Measurements from ENCODE around the gene LYPD6B. TPM values are rescaled to one million over a fixed set of nuclear protein-coding genes. Genes with fewer than 3 reads are reported as not detected.

LYPD6B gene
- total and polyA plus RNA-seq, 2 donors (not counting 1 experiment from before 2014, with no cell fraction given), result 1.5 to 2.7 TPM

- no peak overlapping the region for H3K27ac Mint-ChIP-seq
- ATAC-seq (ENCODE audit: low read depth), result no peak
- Histone ChIP-seq H3K79me2 (ENCODE audit: control insufficient read depth, insufficient read depth, low read length) (no peaks in the 10 kb centered on the region), H3K4me3 (ENCODE audit: control extremely low read depth in 1 of 5, extremely low read depth in 1 of 5, insufficient read depth in 1 of 5, low read depth in 2 of 5, low read length in 4 of 5) (no peak overlapping the region), H2AFZ (ENCODE audit: insufficient read depth, low read depth, low read length, poor library complexity, severe bottlenecking) (no peak overlapping the region), H3K9ac (ENCODE audit: low read length) (no peak overlapping the region), H4K20me1 (ENCODE audit: control insufficient read depth, insufficient read depth, low read length, poor library complexity, severe bottlenecking) (no peaks in the 10 kb centered on the region), H3K36me3 (replicated peaks in 1 of 2; ENCODE audit: control extremely low read depth in 1 of 2, control insufficient read depth in 1 of 2, extremely low read depth in 1 of 2, insufficient read depth in 2 of 2, low read length in 1 of 2) (no peaks in the 10 kb centered on the region), H3K4me2 (replicated peaks; ENCODE audit: low read depth, low read length, poor library complexity, severe bottlenecking) (no peak overlapping the region), H3K4me1 (ENCODE audit: control insufficient read depth in 2 of 2, insufficient read depth in 2 of 2, low read length in 2 of 2) (peaks cover 0 to 9% of the 10 kb centered on the region in 2 donors), H3K9me3 (ENCODE audit: control extremely low read depth in 1 of 3, control insufficient read depth in 2 of 3, insufficient read depth in 1 of 3, low read length in 2 of 3) (no peaks in the 10 kb centered on the region), H3K27ac (ENCODE audit: low read length in 2 of 2) (no peak overlapping the region), H3K27me3 (replicated peaks in 1 of 4; ENCODE audit: control extremely low read depth in 1 of 4, control insufficient read depth in 3 of 4, insufficient read depth in 4 of 4, low read length in 3 of 4) (no peaks in the 10 kb centered on the region)
- no peaks in the 10 kb centered on the region for H3K9me3 Mint-ChIP-seq (ENCODE audit: insufficient read depth)
- intact Hi-C loops (cut with micrococcal nuclease), result loop anchor here (10.0 kb wide), 2 partner anchors 155 to 1005 kb away; partner anchors contain the start of genes KIF5C, MBD5 and ORC4
- DNase-seq, result no peak
- TF ChIP-seq EZH2 (IDR thresholded peaks at IDR 0.05; ENCODE audit: borderline replicate concordance, insufficient read depth, low read depth, low read length, poor library complexity, severe bottlenecking) (no peak), CTCF (IDR thresholded peaks at IDR 0.05) (no peak)
- H3K4me3 Mint-ChIP-seq, result no peak overlapping the region
- H3K27me3 Mint-ChIP-seq, result peaks cover 4% of the 10 kb centered on the region
- POLR2A ChIA-PET, result no interaction called here
- CTCF ChIA-PET, result interaction anchor here (3.0 kb wide), 1 partner anchor 12 kb away, joined by 29 read pairs; no protein-coding TSS in a partner anchor
- H3K4me1 Mint-ChIP-seq, result peaks cover 16% of the 10 kb centered on the region
- 96% methylated on average over 6 of the region's 11 CpGs for WGBS (ENCODE audit: insufficient coverage)
Measured at GRCh38 chr2:149029307-149029965, 9.1 kb upstream of the LYPD6B start.

- no peaks in the 10 kb centered on the region for H3K79me2 ChIP-seq (ENCODE audit: control insufficient read depth, insufficient read depth, low read length)
- WGBS (ENCODE audit: insufficient coverage), result no CpG with 5 or more reads among the region's 4 CpGs
- POLR2A ChIA-PET, result no interaction called here
- DNase-seq (no peak), ATAC-seq (ENCODE audit: low read depth) (no peak)
- Mint-ChIP-seq H3K27ac (no peak overlapping the region), H3K27me3 (peaks cover 4% of the 10 kb centered on the region), H3K4me1 (peaks cover 18% of the 10 kb centered on the region), H3K9me3 (ENCODE audit: insufficient read depth) (no peaks in the 10 kb centered on the region), H3K4me3 (no peak overlapping the region)
- TF ChIP-seq EZH2 (IDR thresholded peaks at IDR 0.05; ENCODE audit: borderline replicate concordance, insufficient read depth, low read depth, low read length, poor library complexity, severe bottlenecking) (no peak), CTCF (IDR thresholded peaks at IDR 0.05) (no peak)
- no peaks in the 10 kb centered on the region for H3K36me3 ChIP-seq (replicated peaks in 1 of 2; ENCODE audit: control extremely low read depth in 1 of 2, control insufficient read depth in 1 of 2, extremely low read depth in 1 of 2, insufficient read depth in 2 of 2, low read length in 1 of 2)
- no peaks in the 10 kb centered on the region for H3K9me3 ChIP-seq (ENCODE audit: control extremely low read depth in 1 of 3, control insufficient read depth in 2 of 3, insufficient read depth in 1 of 3, low read length in 2 of 3)
- intact Hi-C loops (cut with micrococcal nuclease), result no loop called here
- H3K27me3 ChIP-seq (replicated peaks in 1 of 4; ENCODE audit: control extremely low read depth in 1 of 4, control insufficient read depth in 3 of 4, insufficient read depth in 4 of 4, low read length in 3 of 4), result no peaks in the 10 kb centered on the region
- H3K4me1 ChIP-seq (ENCODE audit: control insufficient read depth in 2 of 2, insufficient read depth in 2 of 2, low read length in 2 of 2), result peaks cover 0 to 11% of the 10 kb centered on the region in 2 donors
- H3K4me2 ChIP-seq (replicated peaks; ENCODE audit: low read depth, low read length, poor library complexity, severe bottlenecking), result no peak overlapping the region
- CTCF ChIA-PET, result interaction anchor here (1.3 to 6.4 kb wide), 2 partner anchors 8 to 14 kb away, joined by 3 to 38 read pairs; no protein-coding TSS in a partner anchor
- H2AFZ ChIP-seq (ENCODE audit: insufficient read depth, low read depth, low read length, poor library complexity, severe bottlenecking), result no peak overlapping the region
- H3K9ac ChIP-seq (ENCODE audit: low read length), result no peak overlapping the region
- H4K20me1 ChIP-seq (ENCODE audit: control insufficient read depth, insufficient read depth, low read length, poor library complexity, severe bottlenecking), result no peaks in the 10 kb centered on the region
- H3K27ac ChIP-seq (ENCODE audit: low read length in 2 of 2), result no peak overlapping the region
- H3K4me3 ChIP-seq (ENCODE audit: control extremely low read depth in 1 of 5, extremely low read depth in 1 of 5, insufficient read depth in 1 of 5, low read depth in 2 of 5, low read length in 4 of 5), result no peak overlapping the region
Measured at GRCh38 chr2:149031396-149031795, 7.1 kb upstream of the LYPD6B start.

Data from B cell (primary cell).